Activated T-cell treated with anti-CD3 and anti-CD28 coated beads, Interleukin-2, amount 50 U/mL, for 72 hours (primary cell): ENCODE data around the gene CEP135. TPM values are rescaled to one million over a fixed set of nuclear protein-coding genes. Genes with fewer than 3 reads are reported as not detected.
A peak's percentile ranks its signal among the peaks of the same experiment; 100 is the strongest.
"Not testable (repeated sequence)": the region's sequence is repeated elsewhere in the genome, so short reads cannot be mapped to it uniquely, and the experiment has no call there.

Experiments used
- ATAC-seq, 2 donors: fragments of 150-1000 bp; cut with Tn5 transposase; replicated peaks in 1 of 2; 2 replicates each; pipeline ENCODE4 v1.10.0; 2021; ENCODE audit warnings: moderate library complexity in 2 of 2, mild to moderate bottlenecking in 1 of 2
- DNase-seq, 2 donors: peaks; one replicate each; pipeline ENCODE4 v3.0.0; 2021 to 2022; ENCODE audit warnings: mixed read lengths in 1 of 2
- H3K27ac Mint-ChIP-seq: one replicate; pipeline ENCODE4 v1.8.0; 2022; ENCODE audit warnings: mild to moderate bottlenecking, moderate library complexity, mixed read lengths
- H3K27me3 Mint-ChIP-seq: one replicate; pipeline ENCODE4 v1.8.0; 2022; ENCODE audit warnings: low read depth, mixed read lengths
- H3K36me3 Mint-ChIP-seq, 2 donors: one replicate each; pipeline ENCODE4 v1.8.0; 2022; ENCODE audit warnings: mixed read lengths in 2 of 2, mild to moderate bottlenecking in 1 of 2; ENCODE audit not compliant: insufficient read depth in 2 of 2
- H3K4me1 Mint-ChIP-seq: one replicate; pipeline ENCODE4 v1.8.0; 2022; ENCODE audit warnings: low read depth, mixed read lengths
- H3K4me3 Mint-ChIP-seq, 2 donors: one replicate each; pipeline ENCODE4 v1.8.0; 2022; ENCODE audit warnings: mild to moderate bottlenecking in 2 of 2, mixed read lengths in 2 of 2, moderate library complexity in 2 of 2
- H3K9me3 Mint-ChIP-seq, 2 donors: one replicate each; pipeline ENCODE4 v1.8.0; 2022; ENCODE audit warnings: mixed read lengths in 2 of 2
- total RNA-seq, 2 donors: library from RNA; stranded (reverse); gene quantifications; one replicate each; pipeline ENCODE4 v1.2.3, GENCODE V29; 2022

Gene CEP135
- total RNA-seq, 2 donors from 2014 or later, result 19.5 to 23.1 TPM

DNA sequence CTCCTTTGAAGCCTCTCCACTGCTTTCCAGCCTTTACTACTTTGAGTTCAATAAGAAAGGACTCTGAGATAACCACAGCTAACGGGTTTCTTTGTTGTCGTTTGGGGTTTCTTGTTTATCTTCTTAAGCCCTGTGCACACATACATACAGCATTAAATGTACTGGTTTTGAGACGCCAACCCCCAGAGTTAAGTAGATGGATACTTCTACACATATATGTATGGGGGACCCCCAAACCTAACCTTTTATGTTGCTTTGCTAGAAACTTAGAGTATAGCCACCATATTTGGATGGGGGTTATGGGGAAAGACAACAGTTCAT is 697 bp downstream of the CEP135 start:
- peaks cover 0 to 5% of the 10 kb centered on the region in 2 donors for H3K36me3 Mint-ChIP-seq
- H3K27me3 Mint-ChIP-seq, result no peaks in the 10 kb centered on the region
- no peak for ATAC-seq
- peak overlapping the region; percentile 84 for H3K27ac Mint-ChIP-seq
- H3K4me1 Mint-ChIP-seq, result peaks cover 34% of the 10 kb centered on the region
- H3K9me3 Mint-ChIP-seq, result peaks cover 0 to 2% of the 10 kb centered on the region in 2 donors
- H3K4me3 Mint-ChIP-seq, result peak overlapping the region; percentile 91 to 96
- DNase-seq, result no peak

DNA sequence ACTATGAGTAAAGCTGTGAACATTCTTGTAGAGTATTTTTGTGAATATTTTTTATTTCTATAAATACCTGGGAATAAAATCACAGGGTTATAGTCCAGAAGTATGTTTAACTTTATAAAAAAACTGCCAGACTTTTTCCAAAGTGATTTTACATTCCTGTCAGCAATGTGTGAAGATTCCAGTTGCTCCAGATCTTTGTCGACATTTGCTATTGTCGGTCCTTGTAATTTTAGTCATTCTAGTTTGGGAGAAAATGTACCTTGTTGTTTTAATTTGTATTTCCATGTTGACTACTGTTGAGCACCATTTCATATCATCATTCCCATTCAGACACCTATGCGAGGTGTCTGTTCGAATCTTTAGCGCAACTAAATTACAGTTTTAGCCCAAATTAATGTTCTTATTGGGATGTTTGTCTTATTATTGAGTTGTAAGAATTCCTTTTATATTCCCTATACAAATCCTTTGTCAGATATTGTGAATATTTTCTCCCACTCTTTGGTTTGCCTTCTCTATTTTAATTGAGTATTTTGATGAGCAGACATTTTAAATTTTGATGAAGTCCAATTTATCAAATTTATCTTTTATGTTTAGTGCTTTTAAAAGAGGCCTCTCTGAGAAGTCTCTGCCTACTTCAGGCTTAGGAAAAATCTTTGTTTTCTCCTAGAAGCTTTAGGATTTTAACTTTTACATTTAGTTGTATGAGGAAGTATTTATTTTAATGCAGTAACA is 2.6 kb downstream of the CEP135 start:
- Mint-ChIP-seq H3K27ac (peak overlapping the region; percentile 17), H3K4me3 (peak overlapping the region in 1 of 2 donors; percentile 65), H3K9me3 (no peaks in the 10 kb centered on the region), H3K4me1 (peaks cover 33% of the 10 kb centered on the region), H3K36me3 (peaks cover 6 to 11% of the 10 kb centered on the region in 2 donors), H3K27me3 (no peaks in the 10 kb centered on the region)
- DNase-seq (no peak), ATAC-seq (no peak)

DNA sequence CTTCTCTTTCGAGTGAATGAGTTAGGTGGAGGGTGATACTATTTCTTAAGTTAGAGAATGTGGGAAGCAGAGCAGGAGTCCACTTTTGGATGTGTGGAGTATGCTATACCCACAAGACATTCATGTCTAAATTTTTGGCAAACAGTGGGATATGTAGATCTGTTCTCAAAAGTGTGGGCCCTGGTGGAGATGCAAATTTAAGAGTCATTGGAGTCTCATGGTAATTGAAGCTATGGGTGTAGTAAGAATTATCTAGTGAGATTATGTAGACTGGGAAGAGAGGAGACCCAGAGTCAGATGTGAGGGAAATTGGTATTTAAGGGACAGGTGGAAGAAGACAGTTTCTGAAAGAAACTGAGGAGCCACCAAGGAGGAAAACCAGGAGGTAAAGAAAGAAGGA is 7.0 kb downstream of the CEP135 start:
- H3K27ac Mint-ChIP-seq, result no peak overlapping the region
- no peaks in the 10 kb centered on the region for H3K9me3 Mint-ChIP-seq
- peaks cover 5% of the 10 kb centered on the region for H3K4me1 Mint-ChIP-seq
- DNase-seq (no peak), ATAC-seq (no peak)
- H3K4me3 Mint-ChIP-seq, result no peak overlapping the region
- H3K27me3 Mint-ChIP-seq, result no peaks in the 10 kb centered on the region
- peaks cover 6 to 22% of the 10 kb centered on the region in 2 donors for H3K36me3 Mint-ChIP-seq

DNA sequence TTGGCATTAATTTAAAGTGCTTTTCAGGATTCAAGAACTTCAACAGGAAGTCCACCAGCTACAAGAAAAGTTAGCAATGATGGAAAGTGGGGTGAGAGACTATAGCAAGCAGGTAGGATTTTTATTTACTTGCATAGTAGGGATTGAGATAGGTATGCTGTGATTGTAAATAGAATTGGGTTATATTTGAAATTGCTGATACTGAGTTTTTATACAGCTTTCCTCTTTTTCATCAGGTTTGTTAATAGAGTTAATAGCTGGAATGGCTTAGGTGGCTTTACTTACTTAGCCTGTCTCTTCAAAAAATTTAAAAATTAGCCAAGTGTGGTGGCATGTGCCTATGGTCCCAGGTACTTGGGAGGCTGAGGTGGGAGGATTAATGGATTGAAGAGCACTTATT is 10.9 kb downstream of the CEP135 start:
- H3K9me3 Mint-ChIP-seq, result no peaks in the 10 kb centered on the region
- no peak for ATAC-seq
- no peak overlapping the region for H3K4me3 Mint-ChIP-seq
- no peak for DNase-seq
- H3K36me3 Mint-ChIP-seq, result peaks cover 12 to 36% of the 10 kb centered on the region in 2 donors
- H3K27me3 Mint-ChIP-seq, result no peaks in the 10 kb centered on the region
- no peaks in the 10 kb centered on the region for H3K4me1 Mint-ChIP-seq
- H3K27ac Mint-ChIP-seq, result peak overlapping the region; percentile 39

DNA sequence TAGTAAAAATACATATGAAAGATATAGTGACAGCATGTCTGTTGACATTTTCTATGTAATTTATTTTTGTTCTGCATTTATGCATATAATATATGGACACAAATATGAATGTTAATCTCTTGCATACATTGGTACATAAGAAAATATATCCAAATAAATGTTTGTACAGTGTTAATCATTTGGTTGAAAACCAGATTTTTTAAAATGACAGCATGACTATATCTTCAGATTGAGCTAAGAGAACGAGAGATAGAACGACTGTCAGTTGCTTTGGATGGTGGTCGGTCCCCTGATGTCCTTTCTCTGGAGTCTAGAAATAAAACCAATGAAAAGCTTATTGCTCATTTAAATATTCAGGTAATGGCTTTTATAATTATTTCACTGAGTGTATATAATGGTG is 15.3 kb downstream of the CEP135 start:
- Mint-ChIP-seq H3K4me1 (no peaks in the 10 kb centered on the region), H3K27me3 (no peaks in the 10 kb centered on the region), H3K4me3 (no peak overlapping the region), H3K36me3 (peaks cover 5 to 24% of the 10 kb centered on the region in 2 donors), H3K9me3 (no peaks in the 10 kb centered on the region), H3K27ac (no peak overlapping the region)
- ATAC-seq, result no peak
- no peak for DNase-seq

DNA sequence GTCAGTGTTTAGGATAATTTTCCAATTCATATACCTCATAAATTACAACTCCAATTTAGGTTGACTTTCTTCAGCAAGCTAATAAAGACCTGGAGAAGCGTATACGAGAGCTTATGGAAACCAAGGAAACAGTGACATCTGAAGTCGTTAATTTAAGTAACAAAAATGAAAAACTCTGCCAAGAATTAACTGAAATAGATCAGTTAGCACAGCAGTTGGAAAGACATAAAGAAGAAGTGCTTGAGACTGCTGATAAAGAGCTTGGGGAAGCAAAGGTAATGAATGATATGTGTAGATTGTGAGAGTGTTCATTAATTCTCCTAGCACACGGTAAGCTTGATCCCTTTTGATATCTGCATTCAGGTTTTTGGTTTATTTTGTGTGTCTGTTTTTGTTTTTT is 16.8 kb downstream of the CEP135 start:
- Mint-ChIP-seq H3K27ac (no peak overlapping the region), H3K27me3 (no peaks in the 10 kb centered on the region), H3K4me1 (no peaks in the 10 kb centered on the region), H3K9me3 (no peaks in the 10 kb centered on the region), H3K4me3 (no peak overlapping the region), H3K36me3 (peaks cover 5 to 21% of the 10 kb centered on the region in 2 donors)
- DNase-seq (no peak), ATAC-seq (no peak)

DNA sequence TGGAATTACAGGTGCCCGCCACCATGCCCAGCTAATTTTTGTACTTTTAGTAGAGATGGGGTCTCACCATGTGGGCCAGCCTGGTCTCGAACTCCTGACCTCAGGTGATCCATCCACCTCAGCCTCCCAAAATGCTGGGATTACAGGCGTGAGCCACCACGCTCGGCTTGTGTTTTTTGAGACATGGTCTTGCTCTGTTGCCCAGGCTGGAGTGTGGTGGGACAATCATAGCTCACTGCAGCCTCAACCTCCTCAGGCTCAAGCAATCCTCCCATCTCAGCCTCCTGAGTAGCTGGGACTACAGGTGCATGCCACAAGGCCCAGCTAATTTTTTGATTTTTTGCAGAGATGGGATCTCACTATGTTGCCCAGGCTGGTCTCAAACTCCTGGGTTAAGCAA is 17.6 kb downstream of the CEP135 start:
- not testable (repeated sequence) for H3K27ac Mint-ChIP-seq, H3K9me3 Mint-ChIP-seq, H3K4me1 Mint-ChIP-seq, DNase-seq, H3K27me3 Mint-ChIP-seq, ATAC-seq, H3K4me3 Mint-ChIP-seq
- peaks cover 5 to 21% of the 10 kb centered on the region in 2 donors for H3K36me3 Mint-ChIP-seq

DNA sequence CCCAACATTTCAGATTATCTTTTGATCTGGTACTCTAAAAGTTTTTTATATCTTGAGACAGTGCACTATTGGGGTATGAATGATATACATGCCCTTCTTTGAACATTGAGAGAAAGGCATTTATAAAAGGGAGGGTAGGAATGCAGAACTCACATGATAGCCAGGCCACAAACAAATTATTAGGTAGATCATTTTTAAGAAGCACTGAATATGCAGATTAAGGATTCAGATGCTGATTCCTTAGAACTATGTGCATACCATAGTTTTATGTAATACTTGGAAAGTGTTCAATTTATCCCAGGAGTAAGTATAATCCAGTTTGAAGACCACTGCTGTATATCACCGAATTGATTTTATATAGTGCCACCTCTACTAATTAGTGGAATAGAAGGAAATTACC is 18.6 kb downstream of the CEP135 start:
- ATAC-seq, result no peak
- Mint-ChIP-seq H3K36me3 (peaks cover 2 to 13% of the 10 kb centered on the region in 2 donors), H3K4me3 (no peak overlapping the region), H3K4me1 (no peaks in the 10 kb centered on the region), H3K9me3 (no peaks in the 10 kb centered on the region), H3K27me3 (no peaks in the 10 kb centered on the region), H3K27ac (no peak overlapping the region)
- DNase-seq, result no peak

DNA sequence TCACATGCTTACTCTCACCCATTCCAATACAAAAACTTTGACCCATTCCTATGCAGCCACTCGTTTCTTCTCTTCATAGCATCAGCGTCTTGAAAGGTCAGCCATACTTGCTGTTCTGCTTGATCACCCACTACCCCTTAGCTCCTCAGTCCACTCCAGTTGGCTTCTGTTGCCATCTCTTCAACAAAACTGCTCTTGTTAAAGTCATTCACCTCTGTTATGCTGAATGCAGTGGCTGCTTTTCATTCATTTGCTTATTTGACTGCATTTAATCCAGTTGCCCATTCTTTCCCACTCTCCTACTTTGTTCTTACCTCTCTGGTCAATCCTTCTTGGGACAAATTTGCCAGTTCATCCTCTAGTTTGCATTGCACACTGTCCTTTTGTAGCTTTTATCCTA is 24.9 kb downstream of the CEP135 start:
- ATAC-seq, result no peak
- Mint-ChIP-seq H3K27ac (no peak overlapping the region), H3K36me3 (peaks cover 3 to 4% of the 10 kb centered on the region in 2 donors)

DNA sequence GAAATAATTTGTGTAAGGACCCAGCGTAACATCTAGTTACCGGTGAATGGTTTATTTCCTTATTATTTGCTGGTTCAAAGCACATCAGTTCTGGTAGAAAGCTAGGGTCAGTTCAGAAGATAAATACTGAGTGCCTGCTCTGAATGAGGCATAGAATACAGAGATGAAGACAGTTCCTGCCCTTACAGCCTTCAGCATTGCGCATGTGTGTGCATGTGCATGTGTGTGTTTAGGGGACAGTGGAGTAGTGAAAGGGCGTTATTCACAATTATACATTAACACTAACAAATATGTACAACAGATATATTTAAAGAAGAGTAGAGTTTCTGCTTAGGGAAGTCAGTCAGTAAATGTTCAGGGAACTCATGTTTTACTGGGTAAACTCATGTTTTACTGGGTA is 29.1 kb downstream of the CEP135 start:
- ATAC-seq (no peak), DNase-seq (no peak)
- Mint-ChIP-seq H3K36me3 (peaks cover 6 to 9% of the 10 kb centered on the region in 2 donors), H3K4me3 (no peak overlapping the region), H3K4me1 (peaks cover 9% of the 10 kb centered on the region), H3K27me3 (no peaks in the 10 kb centered on the region), H3K9me3 (no peaks in the 10 kb centered on the region), H3K27ac (no peak overlapping the region)

More for the DNA sequence above, 24.9 kb downstream of the CEP135 start:
- Mint-ChIP-seq H3K4me1 (no peaks in the 10 kb centered on the region), H3K4me3 (no peak overlapping the region), H3K9me3 (no peaks in the 10 kb centered on the region), H3K27me3 (no peaks in the 10 kb centered on the region)
- no peak for DNase-seq

DNA sequence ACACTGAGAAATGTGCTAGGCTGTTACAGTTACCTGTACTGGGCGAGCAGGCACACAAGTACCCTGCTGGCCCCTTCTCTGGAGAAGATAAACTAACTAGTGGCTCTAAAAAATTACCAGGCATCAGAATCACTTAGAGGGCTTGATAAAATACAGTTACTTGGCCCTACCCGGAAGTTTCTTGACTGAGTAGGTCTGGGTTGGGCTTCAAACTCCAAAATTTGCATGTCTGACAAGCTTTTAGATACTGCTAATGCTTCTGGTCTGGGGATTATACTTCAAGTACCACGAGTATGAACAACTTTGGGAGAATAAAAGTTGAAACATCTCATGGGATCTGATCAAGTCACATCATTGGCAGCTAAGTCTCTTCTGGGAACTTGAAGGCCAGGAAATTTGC is 30.8 kb downstream of the CEP135 start:
- DNase-seq (no peak), ATAC-seq (no peak)
- Mint-ChIP-seq H3K36me3 (peaks cover 6 to 9% of the 10 kb centered on the region in 2 donors), H3K4me1 (peaks cover 9% of the 10 kb centered on the region), H3K4me3 (no peak overlapping the region), H3K27me3 (no peaks in the 10 kb centered on the region), H3K27ac (no peak overlapping the region), H3K9me3 (no peaks in the 10 kb centered on the region)

DNA sequence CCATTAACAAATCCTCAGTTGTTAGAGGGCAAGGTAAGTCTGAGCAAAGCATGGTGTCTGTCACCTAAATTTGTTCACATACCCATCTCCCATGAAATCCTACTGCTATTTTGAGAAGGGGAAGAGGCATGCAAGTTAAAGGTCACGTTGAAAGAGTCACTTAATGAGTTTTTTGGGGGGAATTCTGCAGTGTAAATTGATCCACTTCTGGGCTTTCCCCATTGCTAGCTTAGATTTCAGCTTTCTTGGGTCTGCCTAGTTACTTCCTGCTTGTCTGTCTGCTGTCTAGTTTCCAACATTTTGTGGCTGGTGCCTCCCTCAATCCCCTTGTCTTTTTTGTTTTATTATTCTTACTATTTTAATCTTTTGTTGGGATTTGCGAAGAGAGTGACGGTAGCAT is 32.0 kb downstream of the CEP135 start:
- peaks cover 5 to 9% of the 10 kb centered on the region in 2 donors for H3K36me3 Mint-ChIP-seq
- no peak overlapping the region for H3K27ac Mint-ChIP-seq
- DNase-seq, result no peak
- ATAC-seq, result no peak
- no peaks in the 10 kb centered on the region for H3K27me3 Mint-ChIP-seq
- peaks cover 9% of the 10 kb centered on the region for H3K4me1 Mint-ChIP-seq
- no peaks in the 10 kb centered on the region for H3K9me3 Mint-ChIP-seq
- H3K4me3 Mint-ChIP-seq, result no peak overlapping the region

DNA sequence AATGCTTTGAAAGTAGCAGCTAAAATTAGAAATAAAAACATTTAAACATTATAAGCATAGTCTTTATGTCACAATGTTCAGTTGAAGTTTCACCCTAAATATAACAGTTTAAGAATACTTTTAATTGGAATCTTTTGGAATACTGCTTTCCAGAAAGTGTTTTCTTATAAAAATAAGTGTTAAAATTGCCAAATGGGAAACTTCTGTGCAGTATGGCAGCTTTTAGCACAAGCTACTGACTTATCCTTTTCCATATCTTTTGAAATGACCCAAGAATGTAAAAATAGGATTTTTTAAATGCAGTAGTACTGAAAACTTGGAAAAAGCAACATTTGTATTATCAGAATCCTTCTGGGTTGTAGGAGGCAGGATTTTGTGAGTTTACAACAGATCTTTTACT is 34.2 kb downstream of the CEP135 start:
- no peaks in the 10 kb centered on the region for H3K27me3 Mint-ChIP-seq
- peaks cover 9% of the 10 kb centered on the region for H3K4me1 Mint-ChIP-seq
- ATAC-seq (no peak), DNase-seq (no peak)
- H3K9me3 Mint-ChIP-seq, result no peaks in the 10 kb centered on the region
- H3K27ac Mint-ChIP-seq, result no peak overlapping the region
- no peak overlapping the region for H3K4me3 Mint-ChIP-seq
- peaks cover 4 to 5% of the 10 kb centered on the region in 2 donors for H3K36me3 Mint-ChIP-seq

DNA sequence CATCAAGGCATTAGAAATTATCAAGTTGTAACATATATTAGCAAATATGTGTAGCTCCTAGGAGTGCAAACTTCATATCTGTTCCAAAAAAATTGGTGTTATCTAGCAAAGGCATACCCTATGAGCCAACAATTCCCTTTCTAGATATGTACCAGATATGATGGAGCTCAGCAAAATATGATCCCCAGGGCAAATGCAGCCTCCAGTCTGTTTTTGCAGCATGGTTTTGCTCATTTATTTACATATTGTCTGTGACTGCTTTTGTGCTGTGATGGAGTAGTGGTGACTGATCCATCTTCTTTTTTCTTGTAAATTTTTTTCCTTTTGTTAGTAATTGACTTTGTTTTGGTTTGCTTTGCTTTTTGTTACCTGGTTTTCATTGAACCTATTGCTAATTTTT is 41.0 kb downstream of the CEP135 start:
- peaks cover 25% of the 10 kb centered on the region for H3K4me1 Mint-ChIP-seq
- H3K27ac Mint-ChIP-seq, result no peak overlapping the region

More for the DNA sequence above, 41.0 kb downstream of the CEP135 start:
- no peak for ATAC-seq
- Mint-ChIP-seq H3K9me3 (no peaks in the 10 kb centered on the region), H3K36me3 (peaks cover 0 to 1% of the 10 kb centered on the region in 2 donors), H3K27me3 (no peaks in the 10 kb centered on the region), H3K4me3 (no peak overlapping the region)
- no peak for DNase-seq
